Lung (tissue), 12 donors: ENCODE results near the gene C1orf52. TPM values are rescaled to one million over a fixed set of nuclear protein-coding genes. Genes with fewer than 3 reads are reported as not detected.

ENCODE experiments used
- ATAC-seq: fragments of 200-7000 bp; cut with Tn5 transposase; one replicate; pipeline ENCODE4 v1.9.1; 2020; ENCODE audit warnings: moderate number of reproducible peaks; ENCODE audit not compliant: insufficient read depth, low FRiP score
- DNase-seq, 3 donors: peaks; one replicate each; pipeline ENCODE4 v3.0.0-alpha.2; 2013 to 2017
- H3K27ac ChIP-seq, 2 donors: one replicate each; pipeline ENCODE4 v1.5.1; 2013; ENCODE audit warnings: mild to moderate bottlenecking in 2 of 2, moderate library complexity in 2 of 2, control low read depth in 1 of 2, inconsistent platforms in 1 of 2, low read depth in 1 of 2, low read length in 1 of 2
- H3K27me3 ChIP-seq, 3 donors: one replicate each; pipeline ENCODE4 v1.5.1; 2013; ENCODE audit warnings: low read length in 2 of 3; ENCODE audit not compliant: control insufficient read depth in 3 of 3, insufficient read depth in 3 of 3
- H3K36me3 ChIP-seq, 4 donors: one replicate each; pipeline ENCODE4 v1.5.1; 2013; ENCODE audit warnings: low read length in 4 of 4, mild to moderate bottlenecking in 1 of 4, moderate library complexity in 1 of 4; ENCODE audit not compliant: control insufficient read depth in 4 of 4, insufficient read depth in 4 of 4
- H3K4me1 ChIP-seq, 5 donors: one replicate each; pipeline ENCODE4 v1.5.1; 2013; ENCODE audit warnings: low read length in 5 of 5, mild to moderate bottlenecking in 2 of 5, moderate library complexity in 1 of 5; ENCODE audit not compliant: control insufficient read depth in 5 of 5, insufficient read depth in 5 of 5
- H3K4me3 ChIP-seq: one replicate; pipeline ENCODE4 v1.5.1; 2013; ENCODE audit warnings: mild to moderate bottlenecking, control low read depth, moderate library complexity
- H3K9ac ChIP-seq, 2 donors: one replicate each; pipeline ENCODE4 v1.5.1; 2013; ENCODE audit warnings: low read length in 2 of 2, control low read depth in 1 of 2; ENCODE audit not compliant: insufficient read depth in 1 of 2
- H3K9me3 ChIP-seq, 4 donors: one replicate each; pipeline ENCODE4 v1.5.1; 2013; ENCODE audit warnings: low read length in 3 of 4, mild to moderate bottlenecking in 1 of 4, moderate library complexity in 1 of 4; ENCODE audit not compliant: control insufficient read depth in 4 of 4, insufficient read depth in 3 of 4
- CTCF ChIP-seq: IDR thresholded peaks from 2 replicates; pipeline ENCODE4 v1.5.1; 2012; ENCODE audit warnings: mild to moderate bottlenecking; ENCODE audit errors: control extremely low read depth, extremely low read depth
- WGBS, 2 donors: extraction: QIAGEN DNeasy Blood & Tissue Kit; methylation state at CpG; one replicate each; pipeline ENCODE4 v1.1.7; 2013; 5-methylcytosine and 5-hydroxymethylcytosine counted together
- polyA plus RNA-seq, 2 donors: library from polyadenylated mRNA; stranded (reverse); fragments of 200-250 nt; gene quantifications; one replicate each; pipeline ENCODE4 v1.2.1, GENCODE V29; 2013
- total RNA-seq, 2 donors: library from RNA; depleted of rRNA in 1 of 2; stranded (reverse); fragments of >200 nt in 1 of 2; gene quantifications; one replicate each; pipeline ENCODE4 v1.2.1, GENCODE V29; 2014 to 2021
- donor health status: control.
- donor health status: control.
- donor health status: Bipolar disorder and iron deficiency.
- donor health status: healthy.
- donor health status: DM: yes; HTN: yes; CAD: no.

C1orf52 gene
- total and polyA plus RNA-seq, 4 donors: 18.8 to 38.2 (median 28.3) TPM

GRCh38 chr1:85225624-85226380, 33.7 kb downstream of the C1orf52 start:
- H3K4me1 ChIP-seq: peaks cover 0 to 62% (median 39%) of the 10 kb centered on the region in 5 donors
- ATAC-seq (no peak), DNase-seq (peak in 1 of 3 donors; percentile 25)
- no peak for TF ChIP-seq CTCF
- no peaks in the 10 kb centered on the region for H3K27me3 ChIP-seq
- H3K9ac ChIP-seq: peak overlapping the region in 1 of 2 donors; percentile 63
- peak overlapping the region; percentile 47 to 64 for H3K27ac ChIP-seq
- H3K36me3 ChIP-seq: no peaks in the 10 kb centered on the region
- H3K9me3 ChIP-seq: no peaks in the 10 kb centered on the region
- WGBS, 2 donors: 61 to 77% methylated on average over 5 of the region's 5 CpGs
- no peak overlapping the region for H3K4me3 ChIP-seq

- 47 to 51% methylated on average over 3 of the region's 3 CpGs for WGBS, 2 donors
- peak overlapping the region in 1 of 2 donors; percentile 47 for H3K27ac ChIP-seq
Measured at GRCh38 chr1:85224734-85225623, 34.5 kb downstream of the C1orf52 start.

GRCh38 chr1:85224295-85224694, 35.2 kb downstream of the C1orf52 start:
- H3K27me3 ChIP-seq: no peaks in the 10 kb centered on the region
- no peaks in the 10 kb centered on the region for H3K36me3 ChIP-seq
- TF ChIP-seq CTCF: no peak
- H3K9me3 ChIP-seq: no peaks in the 10 kb centered on the region
- DNase-seq (peak in 2 of 3 donors; percentile 90 to 93), ATAC-seq (no peak)
- no peak overlapping the region for H3K4me3 ChIP-seq
- H3K9ac ChIP-seq: no peak overlapping the region
- peaks cover 0 to 66% (median 45%) of the 10 kb centered on the region in 5 donors for H3K4me1 ChIP-seq
- peak overlapping the region in 1 of 2 donors; percentile 21 for H3K27ac ChIP-seq

More at GRCh38 chr1:85224734-85225623, 34.5 kb downstream of the C1orf52 start:
- H3K9me3 ChIP-seq: no peaks in the 10 kb centered on the region
- no peaks in the 10 kb centered on the region for H3K27me3 ChIP-seq
- peaks cover 0 to 70% (median 45%) of the 10 kb centered on the region in 5 donors for H3K4me1 ChIP-seq
- no peak overlapping the region for H3K4me3 ChIP-seq
- DNase-seq (peak; percentile 80 to 89 (median 85)), ATAC-seq (peak; percentile 23)
- no peak for TF ChIP-seq CTCF
- peak overlapping the region in 1 of 2 donors; percentile 48 for H3K9ac ChIP-seq
- no peaks in the 10 kb centered on the region for H3K36me3 ChIP-seq
